Nephron progenitor cell (in vitro differentiated cells): ENCODE results near the gene NSUN7.

Experiments used
- DNase-seq: peaks from one replicate; pipeline ENCODE4 v3.0.0; 2021
- H3K27ac Mint-ChIP-seq: 2 replicates; pipeline ENCODE4 v1.8.0; 2021; ENCODE audit warnings: mild to moderate bottlenecking, moderate library complexity, mixed read lengths
- H3K27me3 Mint-ChIP-seq: 2 replicates; pipeline ENCODE4 v1.8.0; 2021; ENCODE audit warnings: mild to moderate bottlenecking, low read depth, mixed read lengths; ENCODE audit not compliant: poor library complexity
- H3K36me3 Mint-ChIP-seq: 2 replicates; pipeline ENCODE4 v1.8.0; 2021; ENCODE audit warnings: low read depth, mixed read lengths
- H3K4me1 Mint-ChIP-seq: 2 replicates; pipeline ENCODE4 v1.8.0; 2021; ENCODE audit warnings: mixed read lengths
- H3K4me3 Mint-ChIP-seq: 2 replicates; pipeline ENCODE4 v1.8.0; 2021; ENCODE audit warnings: mild to moderate bottlenecking, moderate library complexity, mixed read lengths
- H3K9me3 Mint-ChIP-seq: 2 replicates; pipeline ENCODE4 v1.8.0; 2021; ENCODE audit warnings: mild to moderate bottlenecking, moderate library complexity, mixed read lengths
- CTCF ChIP-seq: fragments of 200-600 bp; sonication (generic); IDR thresholded peaks from 2 replicates; pipeline ENCODE4 v1.5.0; 2021; ENCODE audit warnings: antibody characterized with exemption

The NSUN7 gene

GRCh38 chr4:40763228-40763716, 13.5 kb downstream of the NSUN7 start:
- H3K4me3 Mint-ChIP-seq = no peak overlapping the region
- peaks cover 31% of the 10 kb centered on the region for H3K36me3 Mint-ChIP-seq
- H3K4me1 Mint-ChIP-seq = no peaks in the 10 kb centered on the region
- DNase-seq = no peak
- TF ChIP-seq CTCF = no peak
- peaks cover 4% of the 10 kb centered on the region for H3K27me3 Mint-ChIP-seq
- no peak overlapping the region for H3K27ac Mint-ChIP-seq
- peaks cover 3% of the 10 kb centered on the region for H3K9me3 Mint-ChIP-seq

GRCh38 chr4:40769266-40769665, 19.5 kb downstream of the NSUN7 start:
- peaks cover 9% of the 10 kb centered on the region for H3K4me1 Mint-ChIP-seq
- peak overlapping the region; percentile 62 for H3K27ac Mint-ChIP-seq
- peaks cover 3% of the 10 kb centered on the region for H3K9me3 Mint-ChIP-seq
- no peak overlapping the region for H3K4me3 Mint-ChIP-seq
- no peak for DNase-seq
- no peaks in the 10 kb centered on the region for H3K27me3 Mint-ChIP-seq
- no peak for TF ChIP-seq CTCF
- H3K36me3 Mint-ChIP-seq = peaks cover 18% of the 10 kb centered on the region

GRCh38 chr4:40778090-40778489, 28.3 kb downstream of the NSUN7 start:
- no peak overlapping the region for H3K27ac Mint-ChIP-seq
- no peak overlapping the region for H3K4me3 Mint-ChIP-seq
- H3K36me3 Mint-ChIP-seq = peaks cover 37% of the 10 kb centered on the region
- H3K9me3 Mint-ChIP-seq = peaks cover 21% of the 10 kb centered on the region
- no peaks in the 10 kb centered on the region for H3K4me1 Mint-ChIP-seq
- DNase-seq = no peak
- no peaks in the 10 kb centered on the region for H3K27me3 Mint-ChIP-seq
- TF ChIP-seq CTCF = no peak

GRCh38 chr4:40782876-40783275, 33.1 kb downstream of the NSUN7 start:
- DNase-seq = no peak
- H3K27me3 Mint-ChIP-seq = no peaks in the 10 kb centered on the region

GRCh38 chr4:40785727-40786126, 36.0 kb downstream of the NSUN7 start:
- no peaks in the 10 kb centered on the region for H3K4me1 Mint-ChIP-seq
- no peak for TF ChIP-seq CTCF
- H3K36me3 Mint-ChIP-seq = peaks cover 17% of the 10 kb centered on the region
- H3K9me3 Mint-ChIP-seq = peaks cover 7% of the 10 kb centered on the region
- DNase-seq = no peak
- no peak overlapping the region for H3K27ac Mint-ChIP-seq
- no peaks in the 10 kb centered on the region for H3K27me3 Mint-ChIP-seq
- no peak overlapping the region for H3K4me3 Mint-ChIP-seq

More at GRCh38 chr4:40782876-40783275, 33.1 kb downstream of the NSUN7 start:
- Mint-ChIP-seq H3K9me3 (peaks cover 19% of the 10 kb centered on the region), H3K27ac (no peak overlapping the region), H3K4me3 (no peak overlapping the region), H3K36me3 (peaks cover 34% of the 10 kb centered on the region), H3K4me1 (no peaks in the 10 kb centered on the region)
- no peak for TF ChIP-seq CTCF

GRCh38 chr4:40788331-40788730, 38.6 kb downstream of the NSUN7 start:
- Mint-ChIP-seq H3K36me3 (peaks cover 12% of the 10 kb centered on the region), H3K27ac (no peak overlapping the region)
- no peak for TF ChIP-seq CTCF

More at GRCh38 chr4:40788331-40788730, 38.6 kb downstream of the NSUN7 start:
- Mint-ChIP-seq H3K4me1 (no peaks in the 10 kb centered on the region), H3K9me3 (peaks cover 3% of the 10 kb centered on the region), H3K4me3 (no peak overlapping the region), H3K27me3 (no peaks in the 10 kb centered on the region)
- DNase-seq = no peak
